Activated CD4-positive, alpha-beta T cell treated with anti-CD3 and anti-CD28 coated beads, Interleukin-2, Interleukin-4, amounts not matched to agents 100 ng/mL and 50 ng/mL, durations not matched to agents 16 hours and 8 hours (primary cell): ENCODE measurements around the gene MYO16.

Source experiments
- DNase-seq: peaks from one replicate; pipeline ENCODE4 v3.0.0-alpha.2; 2020; ENCODE audit warnings: low spot score

MYO16 gene

GRCh38 chr13:108629181-108629752 lies at the start of gene MYO16:
MYO16 (plus strand) TSS chr13:108629611; CDS start chr13:108629845, 234 bp downstream.
- DNase-seq = no peak

- DNase-seq = no peak
Observed at GRCh38 chr13:108586826-108587225, 42.6 kb upstream of the MYO16 start.

GRCh38 chr13:108588516-108588915 lies 40.9 kb upstream of the MYO16 start:
- DNase-seq = no peak

- DNase-seq = no peak
Observed at GRCh38 chr13:108594153-108594552, 35.3 kb upstream of the MYO16 start.

GRCh38 chr13:108595436-108596274 lies 33.8 kb upstream of the MYO16 start:
- peak; percentile 31 for DNase-seq

GRCh38 chr13:108597943-108598342 lies 31.5 kb upstream of the MYO16 start:
- DNase-seq = no peak

- no peak for DNase-seq
Observed at GRCh38 chr13:108606424-108606823, 23.0 kb upstream of the MYO16 start.

- no peak for DNase-seq
Observed at GRCh38 chr13:108609353-108609752, 20.1 kb upstream of the MYO16 start.

- no peak for DNase-seq
Observed at GRCh38 chr13:108610507-108610906, 18.9 kb upstream of the MYO16 start.

GRCh38 chr13:108615241-108615640 lies 14.2 kb upstream of the MYO16 start:
- DNase-seq = no peak

- DNase-seq = no peak
Observed at GRCh38 chr13:108618233-108618632, 11.2 kb upstream of the MYO16 start.

GRCh38 chr13:108621462-108621861 lies 7.9 kb upstream of the MYO16 start:
- DNase-seq = no peak

- DNase-seq = no peak
Observed at GRCh38 chr13:108624108-108624507, 5.3 kb upstream of the MYO16 start.

- no peak for DNase-seq
Observed at GRCh38 chr13:108624979-108625378, 4.4 kb upstream of the MYO16 start.

GRCh38 chr13:108629988-108630387 lies 577 bp downstream of the MYO16 start:
- no peak for DNase-seq

GRCh38 chr13:108632649-108633167 lies 3.3 kb downstream of the MYO16 start:
- DNase-seq = no peak

- DNase-seq = no peak
Observed at GRCh38 chr13:108638901-108639300, 9.5 kb downstream of the MYO16 start.

GRCh38 chr13:108643646-108644353 lies 14.4 kb downstream of the MYO16 start:
- no peak for DNase-seq

GRCh38 chr13:108645376-108645775 lies 16.0 kb downstream of the MYO16 start:
- no peak for DNase-seq

- no peak for DNase-seq
Observed at GRCh38 chr13:108650271-108650670, 20.9 kb downstream of the MYO16 start.

GRCh38 chr13:108656742-108657141 lies 27.3 kb downstream of the MYO16 start:
- no peak for DNase-seq

- DNase-seq = no peak
Observed at GRCh38 chr13:108657519-108657918, 28.1 kb downstream of the MYO16 start.

GRCh38 chr13:108662528-108662927 lies 33.1 kb downstream of the MYO16 start:
- no peak for DNase-seq
